Measurements from ENCODE around the gene OVOL2. TPM values are rescaled to one million over a fixed set of nuclear protein-coding genes. Genes with fewer than 3 reads are reported as not detected.

The OVOL2 gene
- total RNA-seq, 4 donors from 2014 or later: 28.4 to 87.6 (median 48.3) TPM

DNA sequence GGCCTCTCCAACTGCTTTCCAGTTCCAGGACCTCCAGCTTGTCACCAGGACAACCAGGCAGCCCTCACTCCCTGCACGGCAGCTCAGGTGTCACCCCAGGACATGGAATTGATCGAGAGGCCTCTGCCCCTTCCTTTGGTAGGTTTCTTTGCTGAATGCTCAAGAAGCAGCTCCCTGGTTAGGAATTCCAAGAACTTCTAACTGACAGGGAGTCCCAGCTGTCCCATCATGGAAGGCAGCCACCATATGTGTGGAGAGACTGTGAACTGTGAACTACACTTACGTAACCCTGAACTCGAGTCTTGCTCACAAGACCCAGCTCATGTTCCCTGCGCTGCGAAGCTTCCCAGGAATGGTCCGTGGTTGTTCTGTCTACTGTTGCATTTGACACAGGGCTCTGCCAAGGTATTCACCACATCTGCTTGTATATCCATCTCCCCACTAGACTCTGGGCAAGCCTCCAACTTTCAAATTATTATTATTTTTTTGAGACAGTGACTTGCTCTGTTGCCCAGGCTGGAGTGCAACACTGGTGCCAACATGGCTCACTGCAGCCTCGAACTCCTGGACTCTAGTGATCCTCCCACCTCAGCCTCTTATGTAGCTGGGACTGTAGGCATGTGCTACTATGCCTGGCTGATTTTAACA, 53.2 kb downstream of the OVOL2 start:
- Histone ChIP-seq H3K9me3 (no peaks in the 10 kb centered on the region), H3K4me1 (peaks cover 0 to 13% (median 3%) of the 10 kb centered on the region in 4 donors), H3K36me3 (no peaks in the 10 kb centered on the region), H3K27me3 (no peaks in the 10 kb centered on the region), H3K27ac (no peak overlapping the region), H3K4me3 (no peak overlapping the region)
- TF ChIP-seq POLR2A (IDR thresholded peaks at IDR 0.05) (no peak), EP300 (IDR thresholded peaks at IDR 0.05; ENCODE audit: low read depth) (no peak), POLR2AphosphoS5 (IDR thresholded peaks at IDR 0.05) (no peak)
- TF ChIP-seq, protein P1, sequence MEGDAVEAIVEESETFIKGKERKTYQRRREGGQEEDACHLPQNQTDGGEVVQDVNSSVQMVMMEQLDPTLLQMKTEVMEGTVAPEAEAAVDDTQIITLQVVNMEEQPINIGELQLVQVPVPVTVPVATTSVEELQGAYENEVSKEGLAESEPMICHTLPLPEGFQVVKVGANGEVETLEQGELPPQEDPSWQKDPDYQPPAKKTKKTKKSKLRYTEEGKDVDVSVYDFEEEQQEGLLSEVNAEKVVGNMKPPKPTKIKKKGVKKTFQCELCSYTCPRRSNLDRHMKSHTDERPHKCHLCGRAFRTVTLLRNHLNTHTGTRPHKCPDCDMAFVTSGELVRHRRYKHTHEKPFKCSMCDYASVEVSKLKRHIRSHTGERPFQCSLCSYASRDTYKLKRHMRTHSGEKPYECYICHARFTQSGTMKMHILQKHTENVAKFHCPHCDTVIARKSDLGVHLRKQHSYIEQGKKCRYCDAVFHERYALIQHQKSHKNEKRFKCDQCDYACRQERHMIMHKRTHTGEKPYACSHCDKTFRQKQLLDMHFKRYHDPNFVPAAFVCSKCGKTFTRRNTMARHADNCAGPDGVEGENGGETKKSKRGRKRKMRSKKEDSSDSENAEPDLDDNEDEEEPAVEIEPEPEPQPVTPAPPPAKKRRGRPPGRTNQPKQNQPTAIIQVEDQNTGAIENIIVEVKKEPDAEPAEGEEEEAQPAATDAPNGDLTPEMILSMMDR (IDR thresholded peaks at IDR 0.05): no peak
- in situ Hi-C loops (cut with MboI; ENCODE audit: low pct_ligation_motif_present in 1 of 4, low pct_unique_long_range_greater_than_20kb in 1 of 4, low sequenced_read_pairs in 3 of 4) (no loop called here), intact Hi-C loops (cut with DNase I; ENCODE audit: low total_unique reads) (no loop called here)
- DNase-seq: peak; percentile 6
- WGBS, 2 donors (ENCODE audit: low coverage in 1 of 2): 87% methylated on average over 8 of the region's 8 CpGs; no CpG with 5 or more reads in 1 of the 2 donors

DNA sequence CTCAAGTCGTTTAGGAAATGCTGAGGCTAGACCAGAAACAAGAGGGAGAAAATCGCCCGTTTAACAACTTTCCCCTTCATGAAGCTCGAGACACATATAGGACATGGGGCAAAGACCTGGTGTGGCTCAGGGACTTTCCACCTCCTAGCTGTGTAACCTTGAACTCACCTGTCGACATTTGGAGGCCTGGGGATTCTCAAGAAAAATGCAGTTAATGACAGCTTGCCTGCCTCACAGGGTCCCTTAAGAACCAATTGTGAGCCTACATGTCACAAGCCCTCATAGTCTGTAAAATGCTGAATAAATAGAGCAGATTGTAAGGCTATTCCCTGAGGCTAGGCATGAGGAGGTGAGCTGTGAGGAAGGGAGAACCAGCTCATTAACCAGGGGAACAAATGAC, 53.8 kb downstream of the OVOL2 start:
- H3K36me3 ChIP-seq: no peaks in the 10 kb centered on the region
- no peak for TF ChIP-seq EP300 (IDR thresholded peaks at IDR 0.05; ENCODE audit: low read depth)
- DNase-seq: no peak
- peaks cover 0 to 13% (median 3%) of the 10 kb centered on the region in 4 donors for H3K4me1 ChIP-seq
- no peaks in the 10 kb centered on the region for H3K27me3 ChIP-seq
- WGBS, 2 donors (ENCODE audit: low coverage in 1 of 2): 40 to 66% methylated on average over 1 to 5 of the region's 5 CpGs
- no peak overlapping the region for H3K4me3 ChIP-seq
- intact Hi-C loops (cut with DNase I; ENCODE audit: low total_unique reads): no loop called here
- H3K27ac ChIP-seq: no peak overlapping the region
- in situ Hi-C loops (cut with MboI; ENCODE audit: low pct_ligation_motif_present in 1 of 4, low pct_unique_long_range_greater_than_20kb in 1 of 4, low sequenced_read_pairs in 3 of 4): no loop called here
- no peaks in the 10 kb centered on the region for H3K9me3 ChIP-seq

DNA sequence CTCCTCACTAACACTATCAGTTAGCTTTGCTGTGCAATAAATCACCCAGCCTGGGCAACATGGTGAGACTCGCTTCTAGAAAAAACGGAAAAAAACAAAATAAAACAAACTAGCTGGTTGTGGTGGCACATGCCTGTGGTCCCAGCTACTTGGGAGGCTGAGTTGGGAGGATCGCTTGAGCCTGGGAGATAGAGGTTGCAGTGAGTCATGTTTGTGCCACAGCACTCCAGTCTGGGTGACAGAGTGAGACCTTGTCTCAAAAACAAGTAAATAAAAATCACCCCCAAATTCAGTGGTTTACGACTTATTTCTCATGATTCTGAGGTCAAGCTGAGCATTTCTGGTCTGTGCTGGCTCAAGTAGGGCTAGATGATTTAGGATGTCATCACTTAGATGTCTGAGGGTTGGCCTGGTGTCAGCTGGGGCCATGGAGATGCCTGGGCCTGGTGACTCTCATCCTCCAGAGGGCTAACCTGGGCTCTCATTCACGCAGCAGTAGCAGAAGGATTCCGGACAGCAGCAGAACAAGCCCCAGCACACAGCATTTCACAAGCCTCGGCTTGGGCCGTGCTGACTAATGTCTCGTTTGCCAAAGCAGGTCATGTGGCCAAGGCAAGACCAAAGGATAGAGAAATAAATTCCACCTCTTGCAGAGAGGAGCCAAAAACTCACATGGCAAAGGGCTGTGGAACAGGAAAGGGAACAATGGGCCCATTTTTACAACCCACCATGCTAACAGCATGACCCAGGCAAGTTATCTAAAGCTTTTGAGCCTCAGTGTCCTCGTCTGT, 56.4 kb downstream of the OVOL2 start:
- H3K9me3 ChIP-seq: no peaks in the 10 kb centered on the region
- H3K4me1 ChIP-seq: peaks cover 0 to 2% (median under 1%) of the 10 kb centered on the region in 4 donors
- peak; percentile 44 for DNase-seq
- H3K36me3 ChIP-seq: no peaks in the 10 kb centered on the region
- H3K27me3 ChIP-seq: no peaks in the 10 kb centered on the region
- H3K27ac ChIP-seq: peak overlapping the region in 1 of 4 donors; percentile 11
- WGBS, 2 donors (ENCODE audit: low coverage in 1 of 2): 73 to 76% methylated on average over 4 to 10 of the region's 10 CpGs
- in situ Hi-C loops (cut with MboI; ENCODE audit: low pct_ligation_motif_present in 1 of 4, low pct_unique_long_range_greater_than_20kb in 1 of 4, low sequenced_read_pairs in 3 of 4): no loop called here
- TF ChIP-seq POLR2A (IDR thresholded peaks at IDR 0.05) (no peak), POLR2AphosphoS5 (IDR thresholded peaks at IDR 0.05) (peak in 1 of 3 donors; percentile 13)
- intact Hi-C loops (cut with DNase I; ENCODE audit: low total_unique reads): no loop called here
- no peak overlapping the region for H3K4me3 ChIP-seq

DNA sequence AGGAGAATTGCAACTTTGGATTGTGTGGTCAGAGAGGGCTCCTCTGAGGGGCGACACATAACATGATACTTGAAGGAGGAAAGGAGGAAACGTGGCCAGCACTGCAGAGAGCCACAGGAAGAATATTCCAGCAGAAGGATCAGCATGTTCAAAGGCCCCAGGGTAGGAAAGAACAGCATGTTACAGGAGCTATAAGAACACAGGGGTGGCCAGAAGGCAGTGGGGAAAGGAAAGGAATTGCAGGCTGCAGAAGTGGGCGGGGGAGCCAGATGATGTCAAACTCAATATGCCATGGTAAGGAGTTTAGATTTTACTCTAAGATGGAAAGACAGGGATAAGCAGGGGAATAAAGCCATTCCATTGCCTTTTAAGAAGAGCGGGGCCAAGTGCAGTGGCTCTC, 58.1 kb downstream of the OVOL2 start:
- intact Hi-C loops (cut with DNase I; ENCODE audit: low total_unique reads): no loop called here
- TF ChIP-seq POLR2A (IDR thresholded peaks at IDR 0.05) (no peak), POLR2AphosphoS5 (IDR thresholded peaks at IDR 0.05) (no peak), EP300 (IDR thresholded peaks at IDR 0.05; ENCODE audit: low read depth) (no peak)
- TF ChIP-seq, protein P1 (IDR thresholded peaks at IDR 0.05): no peak

DNA sequence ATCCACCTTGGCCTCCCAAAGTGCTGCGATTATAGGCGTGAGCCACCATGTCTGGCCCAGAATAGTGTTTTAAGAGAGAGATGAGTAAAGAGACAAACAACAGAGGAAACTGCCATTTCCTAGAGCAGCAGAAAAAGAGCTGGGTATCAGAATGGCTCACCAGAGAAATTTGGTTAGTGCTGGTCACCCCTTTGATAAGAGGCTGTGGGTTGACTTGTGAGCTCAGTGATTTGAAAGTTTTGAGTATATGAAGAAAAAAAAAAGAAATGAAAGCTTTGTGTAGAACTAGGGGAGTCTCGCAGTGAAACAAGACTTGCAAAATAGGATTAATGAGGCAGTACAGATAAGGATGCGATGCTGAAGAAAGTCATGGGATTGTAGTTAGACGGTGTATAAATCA, 59.3 kb downstream of the OVOL2 start:
- no peaks in the 10 kb centered on the region for H3K27me3 ChIP-seq
- no peaks in the 10 kb centered on the region for H3K9me3 ChIP-seq
- TF ChIP-seq, protein P1 (IDR thresholded peaks at IDR 0.05): no peak
- no peak for TF ChIP-seq POLR2AphosphoS5 (IDR thresholded peaks at IDR 0.05)
- TF ChIP-seq POLR2A (IDR thresholded peaks at IDR 0.05): no peak
- no peak for TF ChIP-seq EP300 (IDR thresholded peaks at IDR 0.05; ENCODE audit: low read depth)
- 65 to 78% methylated on average over 3 to 5 of the region's 5 CpGs for WGBS, 2 donors (ENCODE audit: low coverage in 1 of 2)
- no peak overlapping the region for H3K27ac ChIP-seq
- in situ Hi-C loops (cut with MboI; ENCODE audit: low pct_ligation_motif_present in 1 of 4, low pct_unique_long_range_greater_than_20kb in 1 of 4, low sequenced_read_pairs in 3 of 4) (loop anchor here in 2 of 4 donors (10.0 to 25.0 kb wide), 2 partner anchors 484 to 486 kb away; no protein-coding TSS in a partner anchor), intact Hi-C loops (cut with DNase I; ENCODE audit: low total_unique reads) (no loop called here)
- DNase-seq: no peak
- H3K36me3 ChIP-seq: no peaks in the 10 kb centered on the region
- H3K4me3 ChIP-seq: no peak overlapping the region
- H3K4me1 ChIP-seq: peaks cover 0 to 7% (median 3%) of the 10 kb centered on the region in 4 donors

More for the DNA sequence above, 58.1 kb downstream of the OVOL2 start:
- Histone ChIP-seq H3K27ac (no peak overlapping the region), H3K4me1 (peaks cover 0 to 7% (median 3%) of the 10 kb centered on the region in 4 donors), H3K36me3 (no peaks in the 10 kb centered on the region), H3K4me3 (no peak overlapping the region), H3K9me3 (no peaks in the 10 kb centered on the region), H3K27me3 (no peaks in the 10 kb centered on the region)
- in situ Hi-C loops (cut with MboI; ENCODE audit: low pct_ligation_motif_present in 1 of 4, low pct_unique_long_range_greater_than_20kb in 1 of 4, low sequenced_read_pairs in 3 of 4): loop anchor here in 2 of 4 donors (10.0 to 25.0 kb wide), 2 partner anchors 485 to 487 kb away; no protein-coding TSS in a partner anchor
- 84 to 100% methylated on average over 2 to 4 of the region's 4 CpGs for WGBS, 2 donors (ENCODE audit: low coverage in 1 of 2)
- no peak for DNase-seq

All from transverse colon (tissue), 4 donors.